SKM-1 (cell line): ENCODE results near the gene CAPZA1.
"Not testable (repeated sequence)": the region's sequence is repeated elsewhere in the genome, so short reads cannot be mapped to it uniquely, and the experiment has no call there.

Experiments used
- DNase-seq: peaks from one replicate; lab custom pipeline; 2025; ENCODE audit not compliant: unreplicated experiment; lab: John Stamatoyannopoulos, UW

The CAPZA1 gene

DNA sequence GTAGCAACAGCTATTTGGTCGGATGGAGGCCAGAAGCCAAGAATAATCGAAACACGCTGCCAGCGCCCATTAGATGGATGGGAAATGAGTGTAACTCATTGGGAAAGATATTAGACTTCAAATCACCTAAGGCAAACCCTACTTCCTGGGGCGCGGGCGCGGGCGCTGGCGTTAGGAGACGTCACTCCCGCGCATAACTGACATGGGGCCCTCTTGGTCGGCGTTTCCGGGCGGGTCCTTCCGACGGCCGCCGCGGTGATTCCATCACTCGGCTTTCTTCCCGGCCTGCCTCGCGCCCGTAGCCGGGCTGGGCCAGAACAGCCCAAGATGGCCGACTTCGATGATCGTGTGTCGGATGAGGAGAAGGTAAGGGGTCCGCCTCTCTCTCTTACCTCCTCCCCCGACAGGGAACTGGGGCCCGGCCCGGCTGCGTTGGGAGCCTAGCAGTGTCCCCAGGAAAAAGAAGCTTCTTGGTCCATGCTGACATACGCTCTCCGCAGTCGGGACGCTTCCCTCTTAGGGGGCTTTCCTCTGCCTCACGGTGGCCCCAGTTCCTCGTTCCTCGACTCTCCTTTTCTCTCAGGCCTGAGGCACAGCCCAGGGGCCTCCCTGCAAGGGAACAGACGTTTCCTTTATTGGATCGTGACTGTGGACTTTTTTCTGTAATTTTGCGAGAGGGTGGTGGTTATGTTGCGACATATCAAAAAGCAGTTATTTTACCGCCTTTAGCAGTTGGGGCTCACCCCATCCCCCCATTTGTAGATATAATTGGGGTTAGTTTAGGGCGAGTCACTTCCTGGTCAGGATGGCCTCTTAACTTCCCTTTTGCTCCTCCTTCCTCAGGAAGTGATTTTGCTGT, at the start of gene CAPZA1:
Gene CAPZA1, plus strand, starts transcription at position 315 of the 859 bp plus-strand sequence. Its CDS starts 13 bp downstream, at position 328.
- peak; percentile 96 for DNase-seq

DNA sequence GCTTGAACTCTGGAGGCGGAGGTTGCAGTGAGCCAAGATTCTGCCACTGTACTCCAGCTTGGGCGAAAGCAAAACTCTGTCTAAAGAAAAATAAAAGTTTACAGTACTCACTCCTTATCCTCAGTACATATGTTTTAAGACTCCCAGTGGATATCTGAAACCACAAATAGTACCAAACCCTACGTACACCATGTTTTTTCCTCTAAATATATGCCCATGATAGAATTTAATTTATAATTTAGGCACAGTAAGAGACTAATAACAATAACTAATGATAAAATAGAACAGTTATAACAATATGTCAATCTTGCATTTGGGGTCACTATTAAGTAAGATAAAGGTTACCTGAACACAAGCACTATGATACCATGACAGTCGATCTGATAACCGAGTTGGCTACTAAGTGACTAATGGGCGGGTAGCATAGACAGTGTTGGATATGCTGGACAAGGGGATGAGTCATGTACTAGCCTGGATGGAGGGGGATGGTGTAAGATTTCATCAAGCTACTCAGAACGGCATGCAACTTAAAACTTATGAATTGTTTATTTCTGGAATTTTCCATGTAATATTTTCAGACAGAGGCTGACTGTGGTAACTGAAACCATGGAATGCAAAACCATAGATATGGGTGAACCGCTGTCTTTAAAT, 44.4 kb upstream of the CAPZA1 start:
- DNase-seq: no peak

DNA sequence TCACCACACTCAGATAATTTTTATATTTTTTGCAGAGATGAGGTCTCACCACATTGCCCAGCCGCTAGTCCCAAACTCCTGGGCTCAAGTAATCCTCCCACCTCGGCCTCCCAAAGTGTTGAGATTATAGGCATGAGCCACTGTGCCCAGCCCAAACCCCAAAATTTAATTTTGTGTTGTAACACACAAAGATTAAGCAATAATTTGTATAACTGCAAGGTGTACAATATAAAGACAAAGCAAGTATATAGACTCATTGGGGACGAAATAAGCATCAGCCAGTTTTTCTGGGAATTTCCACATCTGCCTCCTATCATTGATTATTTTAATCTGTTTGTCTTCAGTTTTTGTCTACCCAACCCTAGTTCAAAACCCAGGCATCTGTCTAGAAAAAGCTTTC, 43.4 kb upstream of the CAPZA1 start:
- DNase-seq: no peak

GRCh38 chr1:112579801-112580510, 39.7 kb upstream of the CAPZA1 start:
- no peak for DNase-seq

- no peak for DNase-seq
Measured at GRCh38 chr1:112581586-112582192, 37.9 kb upstream of the CAPZA1 start.

GRCh38 chr1:112583366-112583765, 36.3 kb upstream of the CAPZA1 start:
- no peak for DNase-seq

DNA sequence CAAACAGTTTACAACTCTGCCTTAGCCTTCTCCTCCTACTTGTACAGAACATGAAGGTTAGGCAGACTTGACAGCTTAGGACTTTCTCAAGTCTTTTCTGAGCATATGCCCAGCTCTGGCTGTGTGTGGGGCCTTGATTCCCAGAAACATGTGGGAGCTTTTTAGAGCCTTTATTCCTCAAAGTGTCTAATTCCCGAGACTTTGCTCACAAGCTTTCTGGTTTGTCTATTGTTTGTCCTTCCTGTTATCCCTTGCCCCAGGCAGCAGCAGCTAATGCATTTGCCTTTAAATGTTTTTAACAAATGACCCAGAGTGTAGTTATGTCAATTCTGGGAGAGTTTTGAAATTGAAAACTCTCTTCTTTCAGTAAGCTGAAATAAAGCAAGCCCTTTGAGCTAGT, 29.9 kb upstream of the CAPZA1 start:
- no peak for DNase-seq

DNA sequence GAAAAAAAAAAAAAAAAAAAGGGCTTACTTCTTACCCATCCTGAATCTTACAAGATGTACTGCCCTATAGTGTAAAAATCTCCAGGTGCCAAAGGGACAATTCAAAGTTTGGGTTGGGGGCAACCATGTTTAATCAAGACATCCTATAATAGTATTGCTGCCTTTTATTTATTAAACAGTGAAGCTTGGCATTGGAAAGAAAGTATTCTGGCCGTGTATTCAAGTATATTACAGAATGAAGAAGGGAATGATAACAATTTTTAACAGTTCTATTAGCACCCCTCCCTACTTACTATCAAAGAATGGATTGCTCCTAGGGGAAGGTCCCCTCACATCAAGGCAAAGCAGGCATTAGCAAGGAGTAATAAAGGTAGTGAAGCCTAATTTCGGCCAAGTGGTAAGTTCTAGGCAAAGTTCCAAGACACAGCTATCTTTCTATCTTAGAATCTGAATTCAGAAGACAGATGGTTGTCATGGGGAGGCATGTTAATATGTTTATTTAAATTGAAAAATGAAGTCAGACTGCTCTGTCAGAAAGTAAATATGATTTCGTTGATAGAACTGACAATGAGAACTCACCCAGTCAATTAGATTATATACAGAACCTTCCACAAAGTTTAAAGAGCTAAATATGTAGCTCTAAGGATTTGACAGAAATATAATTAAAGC, 25.3 kb upstream of the CAPZA1 start:
- no peak for DNase-seq

DNA sequence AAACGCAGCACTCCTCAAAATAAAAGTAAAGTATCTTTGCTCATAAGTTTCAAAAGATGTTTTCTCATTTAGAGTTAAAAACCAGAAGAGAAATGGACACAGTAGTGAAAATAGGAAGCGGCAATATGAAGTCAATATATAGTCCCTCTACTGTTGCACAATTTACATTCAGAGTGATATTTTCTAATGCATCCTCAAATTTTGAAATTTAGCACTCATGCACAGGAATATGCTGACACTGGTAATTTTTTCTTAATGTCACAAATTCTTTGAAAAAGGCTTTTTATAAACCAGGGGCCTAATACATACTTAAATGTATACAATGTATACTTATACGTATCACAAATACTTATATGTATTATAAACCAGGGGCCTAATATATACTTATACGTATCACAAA, 20.2 kb upstream of the CAPZA1 start:
- no peak for DNase-seq

GRCh38 chr1:112603012-112603411, 16.6 kb upstream of the CAPZA1 start:
- DNase-seq: no peak

DNA sequence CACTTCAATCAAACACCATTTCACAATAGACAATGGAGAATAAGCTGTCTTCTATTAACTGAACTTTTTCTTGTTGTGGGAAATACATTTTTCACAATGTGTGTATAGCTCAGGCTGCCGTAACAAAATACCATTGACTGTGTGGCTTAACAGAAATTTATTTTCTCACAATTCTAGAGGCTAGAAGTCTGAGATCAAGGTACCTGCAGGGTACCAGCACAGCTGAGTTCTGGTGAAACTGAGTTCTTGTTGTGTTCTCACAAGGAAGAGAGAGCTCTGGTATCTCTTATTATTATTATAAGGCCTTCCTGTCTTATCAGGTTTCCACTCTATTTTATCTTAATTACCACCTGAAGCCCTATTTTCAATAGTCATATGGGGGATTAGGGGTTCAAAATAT, 16.1 kb upstream of the CAPZA1 start:
- no peak for DNase-seq

GRCh38 chr1:112605633-112606327, 13.9 kb upstream of the CAPZA1 start:
- no peak for DNase-seq

- peak; percentile 25 for DNase-seq
Measured at GRCh38 chr1:112614460-112615065, 5.1 kb upstream of the CAPZA1 start.

DNA sequence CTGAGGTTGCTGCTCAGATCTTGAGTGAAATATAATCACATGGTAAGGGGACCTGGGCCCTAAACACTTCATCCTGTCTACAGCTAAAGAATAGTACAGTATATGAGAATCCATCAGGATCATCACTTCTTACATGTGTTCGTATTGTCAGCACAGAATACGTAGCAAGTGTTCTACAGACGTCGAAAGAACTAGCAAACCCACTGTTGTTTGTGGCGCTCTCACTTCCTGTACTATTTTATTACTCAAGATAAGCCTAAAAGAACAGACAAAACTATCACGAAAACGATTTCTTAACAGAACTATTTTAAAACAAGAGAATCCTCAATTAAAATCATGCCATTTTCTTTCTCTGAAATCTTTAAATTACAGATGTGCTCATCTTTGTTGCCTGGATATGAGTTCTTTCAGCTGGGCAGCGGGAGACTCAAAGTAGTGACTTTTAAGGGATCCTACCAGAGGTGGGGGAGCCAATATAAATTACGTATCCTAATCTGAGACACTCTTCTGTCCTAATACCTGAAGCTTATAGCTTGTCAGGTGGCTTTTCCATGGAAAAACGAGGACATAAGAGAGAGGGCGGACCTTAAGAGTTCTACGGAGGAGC, 1.4 kb upstream of the CAPZA1 start:
- no peak for DNase-seq

GRCh38 chr1:112618721-112619517, 713 bp upstream of the CAPZA1 start, which contains the start of gene ST7L:
TSS of gene ST7L (minus strand) at chr1:112619141. CDS start at chr1:112619113, 28 bp downstream.
- DNase-seq: no peak

- no peak for DNase-seq
Measured at GRCh38 chr1:112620377-112620695, 704 bp downstream of the CAPZA1 start.

- DNase-seq: not testable (repeated sequence)
Measured at GRCh38 chr1:112624493-112624892, 4.9 kb downstream of the CAPZA1 start.

DNA sequence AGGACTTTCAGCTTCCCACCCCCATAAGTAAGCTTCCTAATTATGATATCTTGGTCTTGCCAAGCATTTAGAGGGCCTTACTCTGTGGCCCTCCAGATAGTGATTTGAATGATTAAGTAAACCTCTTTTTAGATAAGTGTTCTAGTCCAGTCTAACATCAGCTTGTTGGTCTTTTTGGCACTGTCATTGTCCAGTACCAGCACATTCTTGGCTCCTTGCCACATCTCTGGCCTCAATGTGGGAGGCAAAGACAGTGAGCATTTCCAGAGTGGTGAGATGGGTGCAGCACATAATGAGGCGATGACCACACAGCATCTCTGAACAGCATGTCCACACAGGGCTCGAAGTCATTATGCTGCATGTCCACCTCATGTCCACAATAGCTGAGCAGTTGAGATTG, 6.1 kb downstream of the CAPZA1 start:
- no peak for DNase-seq

GRCh38 chr1:112626193-112626592, 6.6 kb downstream of the CAPZA1 start:
- no peak for DNase-seq
